Neuronal stem cell (in vitro differentiated cells): Measurements from ENCODE around the gene POLA2.

Source experiments
- DNase-seq: peaks from one replicate; pipeline ENCODE4 v3.0.0-alpha.2; 2013; ENCODE audit warnings: low spot score
- H2AFZ ChIP-seq: one replicate; pipeline ENCODE4 v1.6.1; 2013; ENCODE audit warnings: mild to moderate bottlenecking, low read length, inconsistent platforms
- H2AK5ac ChIP-seq: 2 replicates; pipeline ENCODE4 v1.6.1; 2013; ENCODE audit warnings: low read depth, mild to moderate bottlenecking, inconsistent platforms, low read length, moderate library complexity, mixed read lengths
- H2BK120ac ChIP-seq: 2 replicates; pipeline ENCODE4 v1.6.1; 2013; ENCODE audit warnings: low read depth, mild to moderate bottlenecking, inconsistent platforms, low read length, moderate library complexity, mixed read lengths
- H2BK12ac ChIP-seq: one replicate; pipeline ENCODE4 v1.6.1; 2013; ENCODE audit warnings: low read length, inconsistent platforms
- H2BK15ac ChIP-seq: 2 replicates; pipeline ENCODE4 v1.6.1; 2013; ENCODE audit warnings: mild to moderate bottlenecking, low read length, inconsistent platforms, mixed read lengths
- H2BK5ac ChIP-seq: one replicate; pipeline ENCODE4 v1.6.1; 2013; ENCODE audit warnings: inconsistent platforms, mild to moderate bottlenecking, low read length, moderate library complexity
- H3K14ac ChIP-seq: one replicate; pipeline ENCODE4 v1.6.1; 2013; ENCODE audit warnings: low read length, inconsistent platforms
- H3K18ac ChIP-seq: 2 replicates; pipeline ENCODE4 v1.6.1; 2013; ENCODE audit warnings: low read length, inconsistent platforms
- H3K23ac ChIP-seq: 2 replicates; pipeline ENCODE4 v1.6.1; 2013; ENCODE audit warnings: low read depth, mild to moderate bottlenecking, mixed read lengths, low read length, inconsistent platforms; ENCODE audit not compliant: poor library complexity
- H3K27ac ChIP-seq: replicated peaks from 3 replicates; pipeline ENCODE4 v1.5.1; 2013; ENCODE audit warnings: low read length, inconsistent platforms
- H3K27me3 ChIP-seq, 3 experiments: 2 replicates each; pipeline ENCODE4 v1.6.1; 2013; ENCODE audit warnings: low read length in 3 of 3, mild to moderate bottlenecking in 2 of 3, inconsistent platforms in 1 of 3, low read depth in 1 of 3, mixed read lengths in 1 of 3, moderate library complexity in 1 of 3; ENCODE audit not compliant: control insufficient read depth in 3 of 3, insufficient read depth in 3 of 3
- H3K36me3 ChIP-seq, 2 donors: replicated peaks in 1 of 2; 2 replicates each; pipeline ENCODE4 v1.6.1; 2013; ENCODE audit warnings: low read length in 2 of 2; ENCODE audit not compliant: control insufficient read depth in 2 of 2, insufficient read depth in 2 of 2
- H3K4ac ChIP-seq: 2 replicates; pipeline ENCODE4 v1.6.1; 2013; ENCODE audit warnings: inconsistent platforms, mild to moderate bottlenecking, low read length, moderate library complexity
- H3K4me1 ChIP-seq, 2 donors: 1 replicate in 1 of 2; 2 replicates in 1 of 2; pipeline ENCODE4 v1.6.1; 2013; ENCODE audit warnings: low read length in 2 of 2, low read depth in 1 of 2; ENCODE audit not compliant: control insufficient read depth in 2 of 2, insufficient read depth in 1 of 2
- H3K4me2 ChIP-seq: one replicate; pipeline ENCODE4 v1.6.1; 2013; ENCODE audit warnings: mild to moderate bottlenecking, low read length, inconsistent platforms; ENCODE audit not compliant: insufficient read depth, poor library complexity, severe bottlenecking
- H3K4me3 ChIP-seq, 2 donors: 2 replicates each; pipeline ENCODE4 v1.5.1; 2013; ENCODE audit warnings: low read length in 2 of 2, mild to moderate bottlenecking in 2 of 2, inconsistent platforms in 1 of 2, moderate library complexity in 1 of 2
- H3K79me1 ChIP-seq: one replicate; pipeline ENCODE4 v1.6.1; 2013; ENCODE audit warnings: low read depth, mild to moderate bottlenecking, inconsistent platforms, low read length, moderate library complexity
- H3K9ac ChIP-seq: one replicate; pipeline ENCODE4 v1.6.1; 2013; ENCODE audit warnings: mild to moderate bottlenecking, low read depth, low read length, inconsistent platforms; ENCODE audit not compliant: poor library complexity
- H3K9me3 ChIP-seq, 2 donors: replicated peaks in 1 of 2; 2 replicates each; pipeline versions ENCODE3 to v1.6.1; 2013; ENCODE audit warnings: low read length in 2 of 2, mild to moderate bottlenecking in 2 of 2, inconsistent platforms in 1 of 2, low read depth in 1 of 2, mixed read lengths in 1 of 2, moderate library complexity in 1 of 2; ENCODE audit not compliant: control insufficient read depth in 2 of 2, insufficient read depth in 1 of 2
- H4K8ac ChIP-seq: one replicate; pipeline ENCODE4 v1.6.1; 2013; ENCODE audit warnings: low read depth, mild to moderate bottlenecking, inconsistent platforms, low read length, moderate library complexity
- H4K91ac ChIP-seq: one replicate; pipeline ENCODE4 v1.6.1; 2013; ENCODE audit warnings: low read length, low read depth, mild to moderate bottlenecking, inconsistent platforms; ENCODE audit not compliant: poor library complexity
- WGBS, 2 donors: extraction: QIAGEN DNeasy Blood & Tissue Kit; methylation state at CpG; one replicate each; pipeline ENCODE4 v1.1.7; 2013; ENCODE audit warnings: missing lambda C conversion rate in 2 of 2, mixed read lengths in 1 of 2; ENCODE audit not compliant: insufficient read length in 2 of 2, insufficient replicate concordance in 1 of 2; ENCODE audit errors: extremely low coverage in 2 of 2; 5-methylcytosine and 5-hydroxymethylcytosine counted together

Gene POLA2

DNA sequence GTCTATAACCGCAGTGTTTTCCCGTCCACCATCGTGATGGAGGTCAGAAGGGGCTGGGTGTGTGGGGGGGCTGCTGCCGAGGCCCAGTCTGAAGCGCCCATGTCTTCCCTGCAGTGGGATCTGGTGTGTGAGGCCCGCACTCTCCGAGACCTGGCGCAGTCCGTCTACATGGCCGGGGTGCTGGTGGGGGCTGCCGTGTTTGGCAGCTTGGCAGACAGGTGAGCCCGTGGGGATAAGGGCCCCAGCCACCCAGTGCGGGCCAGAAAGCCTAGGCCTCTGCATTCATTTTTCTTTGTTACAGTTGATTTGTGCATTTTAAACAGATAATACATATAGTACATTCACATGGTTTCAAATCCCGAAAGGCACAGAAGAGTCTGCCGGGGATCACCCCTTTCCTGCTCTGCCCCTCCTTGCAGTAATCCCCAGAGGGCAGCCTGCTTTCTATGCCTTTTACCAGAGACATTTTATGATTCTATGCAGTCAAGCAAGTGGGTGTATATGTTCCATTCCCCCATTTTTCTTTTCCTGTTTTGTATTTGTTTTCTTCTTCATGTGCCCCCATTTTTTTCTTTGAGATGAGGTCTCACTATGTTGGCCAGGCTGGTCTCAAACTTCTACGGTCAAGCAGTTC is 47.4 kb upstream of the POLA2 start:
- H3K4me2 ChIP-seq: no peak overlapping the region
- peak overlapping the region; percentile 44 for H3K9ac ChIP-seq
- H2BK120ac ChIP-seq: peak overlapping the region; percentile 31
- no peaks in the 10 kb centered on the region for H3K79me1 ChIP-seq
- no CpG with 5 or more reads among the region's 16 CpGs for WGBS, 2 donors
- no peak overlapping the region for H2AFZ ChIP-seq
- H2BK5ac ChIP-seq: peak overlapping the region; percentile 93
- no peak overlapping the region for H3K27ac ChIP-seq
- peaks cover 3 to 10% of the 10 kb centered on the region in 2 donors for H3K4me1 ChIP-seq
- H3K4ac ChIP-seq: peak overlapping the region; percentile 95
- peak overlapping the region; percentile 71 for H3K14ac ChIP-seq
- no peak overlapping the region for H4K8ac ChIP-seq
- no peaks in the 10 kb centered on the region for H3K27me3 ChIP-seq
- H2BK12ac ChIP-seq: no peak overlapping the region
- no peak for DNase-seq
- H3K23ac ChIP-seq: peak overlapping the region; percentile 37
- no peak overlapping the region for H4K91ac ChIP-seq
- H3K9me3 ChIP-seq: no peaks in the 10 kb centered on the region
- peak overlapping the region; percentile 85 for H3K18ac ChIP-seq
- H3K36me3 ChIP-seq: peaks cover 7 to 21% of the 10 kb centered on the region in 2 donors
- peak overlapping the region; percentile 70 for H2AK5ac ChIP-seq
- no peak overlapping the region for H3K4me3 ChIP-seq
- H2BK15ac ChIP-seq: peak overlapping the region; percentile 49

- H2BK5ac ChIP-seq: peak overlapping the region; percentile 19
- H3K4ac ChIP-seq: no peak overlapping the region
Observed at GRCh38 chr11:65215441-65216076, 46.2 kb upstream of the POLA2 start.

DNA sequence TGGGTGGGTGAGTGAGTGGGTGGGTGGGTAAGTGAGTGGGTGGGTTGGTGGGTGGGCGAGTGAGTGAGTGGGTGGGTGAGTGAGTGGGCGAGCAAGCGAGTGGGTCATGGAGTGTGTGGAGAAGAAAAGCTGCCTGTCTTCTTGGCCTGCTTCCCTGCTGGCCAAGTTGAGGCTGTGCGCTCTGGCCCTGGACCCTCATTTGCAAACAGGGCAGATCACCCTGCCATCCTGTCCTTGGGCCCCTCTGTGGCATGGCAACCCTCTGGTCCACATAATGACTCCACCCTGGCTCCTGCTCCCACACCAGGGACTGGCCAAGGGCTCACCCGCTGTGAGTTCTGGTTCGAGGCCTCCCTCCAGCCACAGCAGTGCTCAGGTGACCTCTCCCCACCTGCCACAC is 44.9 kb upstream of the POLA2 start:
- H3K79me1 ChIP-seq: no peaks in the 10 kb centered on the region
- no peak overlapping the region for H3K4me2 ChIP-seq
- H2BK12ac ChIP-seq: no peak overlapping the region
- H2BK120ac ChIP-seq: peak overlapping the region; percentile 16
- WGBS, 2 donors: no CpG with 5 or more reads among the region's 6 CpGs
- H3K23ac ChIP-seq: no peak overlapping the region
- peaks cover 0 to 2% of the 10 kb centered on the region in 2 donors for H3K36me3 ChIP-seq
- no peak overlapping the region for H2AK5ac ChIP-seq
- no peak overlapping the region for H2AFZ ChIP-seq
- H2BK15ac ChIP-seq: no peak overlapping the region
- H3K27me3 ChIP-seq: peaks cover 0 to 4% (median 0%) of the 10 kb centered on the region in 3 experiments
- H4K91ac ChIP-seq: no peak overlapping the region
- no peak overlapping the region for H3K18ac ChIP-seq
- no peak for DNase-seq
- H4K8ac ChIP-seq: no peak overlapping the region
- H3K14ac ChIP-seq: no peak overlapping the region
- H3K4me3 ChIP-seq: peak overlapping the region in 1 of 2 donors; percentile 42
- H3K4ac ChIP-seq: no peak overlapping the region
- H2BK5ac ChIP-seq: no peak overlapping the region
- no peaks in the 10 kb centered on the region for H3K9me3 ChIP-seq
- H3K4me1 ChIP-seq: peaks cover 3 to 10% of the 10 kb centered on the region in 2 donors
- H3K27ac ChIP-seq: no peak overlapping the region
- H3K9ac ChIP-seq: no peak overlapping the region

More at GRCh38 chr11:65215441-65216076, 46.2 kb upstream of the POLA2 start:
- no peak overlapping the region for H2AFZ ChIP-seq
- no peak overlapping the region for H3K4me3 ChIP-seq
- peaks cover 3 to 10% of the 10 kb centered on the region in 2 donors for H3K4me1 ChIP-seq
- no peak overlapping the region for H2BK12ac ChIP-seq
- no peak overlapping the region for H3K9ac ChIP-seq
- no peaks in the 10 kb centered on the region for H3K27me3 ChIP-seq
- no peak overlapping the region for H4K91ac ChIP-seq
- H3K36me3 ChIP-seq: peaks cover 0 to 10% of the 10 kb centered on the region in 2 donors
- WGBS, 2 donors: no CpG with 5 or more reads among the region's 24 CpGs
- no peak overlapping the region for H3K23ac ChIP-seq
- no peak overlapping the region for H2AK5ac ChIP-seq
- H2BK15ac ChIP-seq: no peak overlapping the region
- no peak overlapping the region for H2BK120ac ChIP-seq
- no peak overlapping the region for H3K14ac ChIP-seq
- no peak for DNase-seq
- H3K9me3 ChIP-seq: no peaks in the 10 kb centered on the region
- peak overlapping the region; percentile 77 for H3K18ac ChIP-seq
- no peak overlapping the region for H3K27ac ChIP-seq
- H4K8ac ChIP-seq: no peak overlapping the region
- H3K79me1 ChIP-seq: no peaks in the 10 kb centered on the region
- H3K4me2 ChIP-seq: no peak overlapping the region
